HUES6 (cell line): ENCODE data around the gene ECE2.
A peak's percentile ranks its signal among the peaks of the same experiment; 100 is the strongest.

ENCODE experiments used
- H3K27ac ChIP-seq: 2 replicates; pipeline ENCODE4 v1.7.0; 2013; ENCODE audit warnings: low read depth, mild to moderate bottlenecking, low read length, inconsistent platforms
- H3K27me3 ChIP-seq: 2 replicates; pipeline ENCODE4 v1.6.1; 2013; ENCODE audit warnings: low read length; ENCODE audit not compliant: control insufficient read depth, insufficient read depth
- H3K36me3 ChIP-seq: 2 replicates; pipeline ENCODE4 v1.6.1; 2013; ENCODE audit warnings: low read length; ENCODE audit not compliant: control insufficient read depth, insufficient read depth
- H3K4me1 ChIP-seq: 2 replicates; pipeline ENCODE4 v1.6.1; 2013; ENCODE audit warnings: low read length; ENCODE audit not compliant: control insufficient read depth, insufficient read depth
- H3K4me3 ChIP-seq: 2 replicates; pipeline ENCODE4 v1.5.1; 2013; ENCODE audit warnings: low read depth, low read length
- H3K9ac ChIP-seq: one replicate; pipeline ENCODE4 v1.6.1; 2013; ENCODE audit warnings: mild to moderate bottlenecking, low read length
- H3K9me3 ChIP-seq: 2 replicates; pipeline ENCODE4 v1.6.1; 2013; ENCODE audit warnings: low read depth, low read length; ENCODE audit not compliant: control insufficient read depth, insufficient read depth

ECE2 gene

DNA sequence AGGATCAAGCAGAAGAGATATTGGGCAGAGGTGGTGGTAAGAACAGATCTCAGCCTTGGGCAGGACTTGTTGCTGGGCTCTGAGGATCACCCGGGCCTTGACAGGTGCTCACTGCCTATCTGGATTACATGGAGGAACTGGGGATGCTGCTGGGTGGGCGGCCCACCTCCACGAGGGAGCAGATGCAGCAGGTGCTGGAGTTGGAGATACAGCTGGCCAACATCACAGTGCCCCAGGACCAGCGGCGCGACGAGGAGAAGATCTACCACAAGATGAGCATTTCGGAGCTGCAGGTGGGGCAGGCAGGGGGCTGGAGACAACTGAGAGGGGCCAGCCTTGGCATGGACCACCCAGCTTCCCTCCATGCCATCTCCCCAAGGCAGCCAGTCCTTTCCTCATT, 7.9 kb downstream of the ECE2 start:
- H3K9ac ChIP-seq: no peak overlapping the region
- no peaks in the 10 kb centered on the region for H3K36me3 ChIP-seq
- no peaks in the 10 kb centered on the region for H3K9me3 ChIP-seq
- H3K27ac ChIP-seq: no peak overlapping the region
- H3K27me3 ChIP-seq: peaks cover 26% of the 10 kb centered on the region
- H3K4me3 ChIP-seq: no peak overlapping the region
- H3K4me1 ChIP-seq: no peaks in the 10 kb centered on the region

- Histone ChIP-seq H3K27ac (no peak overlapping the region), H3K9ac (no peak overlapping the region), H3K4me3 (no peak overlapping the region), H3K27me3 (peaks cover 21% of the 10 kb centered on the region), H3K36me3 (no peaks in the 10 kb centered on the region), H3K4me1 (no peaks in the 10 kb centered on the region), H3K9me3 (no peaks in the 10 kb centered on the region)
Observed at GRCh38 chr3:184284696-184285095, 8.9 kb downstream of the ECE2 start.

- H3K9me3 ChIP-seq: no peaks in the 10 kb centered on the region
- no peaks in the 10 kb centered on the region for H3K4me1 ChIP-seq
- H3K27me3 ChIP-seq: no peaks in the 10 kb centered on the region; the same call in 1 of the 2 replicates
- H3K36me3 ChIP-seq: no peaks in the 10 kb centered on the region
- no peak overlapping the region for H3K4me3 ChIP-seq
- H3K9ac ChIP-seq: no peak overlapping the region
- no peak overlapping the region for H3K27ac ChIP-seq
Observed at GRCh38 chr3:184289426-184289938, 13.7 kb downstream of the ECE2 start.

GRCh38 chr3:184290331-184290730, 14.5 kb downstream of the ECE2 start:
- Histone ChIP-seq H3K27me3 (no peaks in the 10 kb centered on the region; the same call in 1 of the 2 replicates), H3K9ac (no peak overlapping the region), H3K36me3 (no peaks in the 10 kb centered on the region), H3K27ac (no peak overlapping the region), H3K4me1 (no peaks in the 10 kb centered on the region), H3K9me3 (no peaks in the 10 kb centered on the region), H3K4me3 (no peak overlapping the region)

GRCh38 chr3:184291044-184291737, 15.4 kb downstream of the ECE2 start:
- Histone ChIP-seq H3K4me1 (no peaks in the 10 kb centered on the region), H3K27ac (no peak overlapping the region), H3K9me3 (no peaks in the 10 kb centered on the region), H3K27me3 (no peaks in the 10 kb centered on the region), H3K9ac (no peak overlapping the region), H3K4me3 (no peak overlapping the region), H3K36me3 (no peaks in the 10 kb centered on the region)

GRCh38 chr3:184291738-184292445, 16.1 kb downstream of the ECE2 start:
- Histone ChIP-seq H3K4me3 (no peak overlapping the region), H3K9me3 (no peaks in the 10 kb centered on the region), H3K27me3 (no peaks in the 10 kb centered on the region), H3K9ac (no peak overlapping the region), H3K27ac (no peak overlapping the region), H3K4me1 (no peaks in the 10 kb centered on the region), H3K36me3 (no peaks in the 10 kb centered on the region)

GRCh38 chr3:184295771-184296170, 19.9 kb downstream of the ECE2 start:
- peaks cover 11% of the 10 kb centered on the region for H3K36me3 ChIP-seq
- no peaks in the 10 kb centered on the region for H3K27me3 ChIP-seq
- no peak overlapping the region for H3K9ac ChIP-seq
- H3K4me1 ChIP-seq: peaks cover 5% of the 10 kb centered on the region; the same call in 1 of the 2 replicates
- no peak overlapping the region for H3K4me3 ChIP-seq
- no peaks in the 10 kb centered on the region for H3K9me3 ChIP-seq
- no peak overlapping the region for H3K27ac ChIP-seq

- Histone ChIP-seq H3K4me3 (no peak overlapping the region), H3K9ac (no peak overlapping the region), H3K36me3 (peaks cover 18% of the 10 kb centered on the region)
Observed at GRCh38 chr3:184296616-184297015, 20.8 kb downstream of the ECE2 start.

GRCh38 chr3:184298759-184299487, 23.1 kb downstream of the ECE2 start, which contains the start of gene PSMD2:
TSS of gene PSMD2 (plus strand) at chr3:184299241. CDS start at chr3:184299267, 26 bp downstream.
- peak within 1 kb of the TSS; percentile 91 for H3K9ac ChIP-seq
- peak within 1 kb of the TSS; percentile 83; the same call in 1 of the 2 replicates for H3K27ac ChIP-seq
- H3K4me3 ChIP-seq: peak within 1 kb of the TSS; percentile 98
- peaks cover 41% of the 10 kb centered on the region for H3K36me3 ChIP-seq
- H3K9me3 ChIP-seq: no peaks in the 10 kb centered on the region
- H3K4me1 ChIP-seq: peaks cover 5% of the 10 kb centered on the region; the same call in 1 of the 2 replicates
- no peaks in the 10 kb centered on the region for H3K27me3 ChIP-seq

More at GRCh38 chr3:184296616-184297015, 20.8 kb downstream of the ECE2 start:
- no peaks in the 10 kb centered on the region for H3K27me3 ChIP-seq
- no peak overlapping the region for H3K27ac ChIP-seq
- H3K4me1 ChIP-seq: peaks cover 5% of the 10 kb centered on the region; the same call in 1 of the 2 replicates
- no peaks in the 10 kb centered on the region for H3K9me3 ChIP-seq

DNA sequence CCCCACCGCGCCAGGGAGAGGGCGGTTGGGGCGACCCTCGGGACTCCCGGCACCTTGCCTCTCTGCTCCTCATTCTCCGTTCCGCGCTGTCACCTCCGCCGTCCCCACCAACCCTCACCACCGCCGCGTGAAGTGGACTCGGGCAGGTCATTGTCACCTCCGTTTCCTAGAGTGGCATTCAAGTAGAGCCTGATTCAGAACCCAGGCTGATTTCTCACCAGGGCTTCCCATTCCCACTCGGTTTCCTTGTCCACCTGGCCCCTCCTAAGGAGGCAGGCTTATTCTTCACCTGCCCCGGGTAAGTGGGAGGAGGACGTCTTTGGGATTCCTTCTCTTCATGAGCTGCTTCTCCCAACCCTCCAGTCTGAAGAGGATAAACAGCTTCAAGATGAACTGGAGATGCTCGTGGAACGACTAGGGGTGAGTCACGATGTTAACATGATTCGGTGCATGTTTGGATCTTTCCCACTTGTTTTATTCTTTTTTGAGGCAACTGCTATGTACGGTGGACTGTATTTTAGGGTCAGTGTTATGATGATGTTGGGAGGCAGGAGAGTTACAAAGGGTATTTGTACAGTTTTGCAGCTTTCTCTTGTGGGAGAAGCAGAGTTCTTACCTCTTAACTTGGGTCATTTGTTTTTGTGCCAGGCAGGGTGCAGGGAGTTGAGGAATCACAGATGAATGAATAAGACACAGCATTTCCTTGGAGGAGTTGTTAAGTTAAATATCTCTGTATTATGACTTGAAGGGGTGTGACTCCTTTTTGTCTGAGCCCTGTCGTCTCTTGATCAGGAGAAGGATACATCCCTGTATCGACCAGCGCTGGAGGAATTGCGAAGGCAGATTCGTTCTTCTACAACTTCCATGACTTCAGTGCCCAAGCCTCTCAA, 23.9 kb downstream of the ECE2 start:
- H3K4me3 ChIP-seq: peak overlapping the region; percentile 98
- H3K4me1 ChIP-seq: peaks cover 5% of the 10 kb centered on the region; the same call in 1 of the 2 replicates
- H3K27me3 ChIP-seq: no peaks in the 10 kb centered on the region
- H3K9me3 ChIP-seq: no peaks in the 10 kb centered on the region
- peak overlapping the region; percentile 83; the same call in 1 of the 2 replicates for H3K27ac ChIP-seq
- peaks cover 50% of the 10 kb centered on the region for H3K36me3 ChIP-seq
- H3K9ac ChIP-seq: peak overlapping the region; percentile 91
